GM18517 (cell line): ENCODE results near the gene PRR36.
"Not testable (repeated sequence)": the region's sequence is repeated elsewhere in the genome, so short reads cannot be mapped to it uniquely, and the experiment has no call there.

Experiments
- ATAC-seq: cut with Tn5 transposase; IDR thresholded peaks from one replicate; pipeline ENCODE4 v1.9.1; 2021; ENCODE audit warnings: mild to moderate bottlenecking, moderate library complexity; ENCODE audit not compliant: unreplicated experiment

The PRR36 gene

GRCh38 chr19:7874076-7874896, at the start of gene PRR36:
Gene PRR36, minus strand, starts transcription at chr19:7874390. Its CDS starts 701 bp downstream, at chr19:7873689.
- ATAC-seq, result no peak

- ATAC-seq, result no peak
Measured at GRCh38 chr19:7923295-7924191, 49.4 kb upstream of the PRR36 start.

- no peak for ATAC-seq
Measured at GRCh38 chr19:7922836-7923195, 48.6 kb upstream of the PRR36 start.

GRCh38 chr19:7921967-7922835, 48.0 kb upstream of the PRR36 start:
- ATAC-seq, result no peak

- ATAC-seq, result no peak
Measured at GRCh38 chr19:7921302-7921966, 47.2 kb upstream of the PRR36 start.

- peak; percentile 41 for ATAC-seq
Measured at GRCh38 chr19:7920519-7921301, 46.5 kb upstream of the PRR36 start.

- ATAC-seq, result peak; percentile 60
Measured at GRCh38 chr19:7919610-7920518, 45.7 kb upstream of the PRR36 start, which contains the start of gene SNAPC2. Gene SNAPC2, plus strand, starts transcription at chr19:7920338. Its CDS starts 29 bp downstream, at chr19:7920367.

- no peak for ATAC-seq
Measured at GRCh38 chr19:7918615-7919421, 44.6 kb upstream of the PRR36 start.

- not testable (repeated sequence) for ATAC-seq
Measured at GRCh38 chr19:7918062-7918614, 43.9 kb upstream of the PRR36 start.

- no peak for ATAC-seq
Measured at GRCh38 chr19:7917267-7918061, 43.3 kb upstream of the PRR36 start.

- no peak for ATAC-seq
Measured at GRCh38 chr19:7916955-7917266, 42.7 kb upstream of the PRR36 start.

GRCh38 chr19:7916103-7916954, 42.1 kb upstream of the PRR36 start:
- no peak for ATAC-seq

GRCh38 chr19:7915250-7916102, 41.3 kb upstream of the PRR36 start:
- ATAC-seq, result no peak

- ATAC-seq, result no peak
Measured at GRCh38 chr19:7914598-7915045, 40.4 kb upstream of the PRR36 start, which contains the start of gene TGFBR3L. Gene TGFBR3L, plus strand, starts transcription at chr19:7914830.

GRCh38 chr19:7914099-7914498, 39.9 kb upstream of the PRR36 start:
- ATAC-seq, result no peak
